Loucy (cell line): Measurements from ENCODE around the gene YPEL3.

ENCODE experiments used
- H2AFZ ChIP-seq: fragments of 200-600 bp; sonication (generic); 2 replicates; pipeline ENCODE4 v1.6.0; 2016; ENCODE audit warnings: antibody characterized with exemption, mild to moderate bottlenecking, low read length, moderate library complexity
- H3F3A ChIP-seq: fragments of 200-600 bp; 2 replicates; pipeline ENCODE4 v1.6.0; 2016; ENCODE audit warnings: antibody characterized with exemption, low read depth, mild to moderate bottlenecking
- H3K27me3 ChIP-seq: fragments of 200-600 bp; sonication (generic); 2 replicates; pipeline ENCODE4 v1.6.1; 2014; ENCODE audit warnings: low read length, mild to moderate bottlenecking; ENCODE audit not compliant: insufficient read depth, poor library complexity, severe bottlenecking
- H3K36me3 ChIP-seq: fragments of 200-600 bp; sonication (generic); 2 replicates; pipeline ENCODE4 v1.6.1; 2016; ENCODE audit warnings: low read length; ENCODE audit not compliant: insufficient read depth
- H3K4me1 ChIP-seq: fragments of 200-600 bp; sonication (generic); 2 replicates; pipeline ENCODE4 v1.5.1; 2014; ENCODE audit warnings: low read length, mild to moderate bottlenecking; ENCODE audit not compliant: insufficient read depth, poor library complexity, severe bottlenecking
- H3K4me2 ChIP-seq: fragments of 200-600 bp; sonication (generic); 2 replicates; pipeline ENCODE4 v1.6.0; 2014; ENCODE audit warnings: antibody characterized with exemption, low read length, low read depth, mild to moderate bottlenecking; ENCODE audit not compliant: poor library complexity, severe bottlenecking
- H3K4me3 ChIP-seq: fragments of 200-600 bp; sonication (generic); 2 replicates; pipeline ENCODE4 v1.5.1; 2014; ENCODE audit warnings: low read length, mild to moderate bottlenecking, mixed read lengths; ENCODE audit not compliant: poor library complexity, severe bottlenecking
- H3K79me2 ChIP-seq: fragments of 200-600 bp; sonication (generic); 2 replicates; pipeline ENCODE4 v1.6.1; 2014; ENCODE audit warnings: low read length; ENCODE audit not compliant: insufficient read depth
- H3K9ac ChIP-seq: fragments of 200-600 bp; sonication (generic); 2 replicates; pipeline ENCODE4 v1.6.0; 2014; ENCODE audit warnings: mild to moderate bottlenecking, low read depth, low read length, moderate library complexity; ENCODE audit not compliant: poor library complexity, severe bottlenecking
- H3K9me2 ChIP-seq: fragments of 200-600 bp; sonication (generic); replicated peaks from 2 replicates; pipeline ENCODE4 v1.6.1; 2016; ENCODE audit warnings: low read depth, low read length, mixed read lengths
- H3K9me3 ChIP-seq: fragments of 200-600 bp; sonication (generic); 2 replicates; pipeline ENCODE4 v1.6.1; 2014; ENCODE audit warnings: mild to moderate bottlenecking, antibody characterized with exemption, low read length, low read depth; ENCODE audit not compliant: insufficient read depth
- H4K20me1 ChIP-seq: fragments of 200-600 bp; sonication (generic); 2 replicates; pipeline ENCODE4 v1.6.0; 2014; ENCODE audit warnings: antibody characterized with exemption, low read length, mild to moderate bottlenecking; ENCODE audit not compliant: insufficient read depth, poor library complexity, severe bottlenecking
- CTCF ChIP-seq: fragments of 200-600 bp; sonication (generic); conservative IDR thresholded peaks from 2 replicates; pipeline ENCODE4 v1.5.1; 2014; ENCODE audit warnings: mild to moderate bottlenecking, antibody characterized with exemption, low read length
- EZH2phosphoT487 ChIP-seq: fragments of 200-600 bp; IDR thresholded peaks from 2 replicates; pipeline ENCODE4 v1.6.1; 2018; ENCODE audit warnings: antibody characterized with exemption, mild to moderate bottlenecking, moderate library complexity, borderline replicate concordance

The YPEL3 gene, protein sequence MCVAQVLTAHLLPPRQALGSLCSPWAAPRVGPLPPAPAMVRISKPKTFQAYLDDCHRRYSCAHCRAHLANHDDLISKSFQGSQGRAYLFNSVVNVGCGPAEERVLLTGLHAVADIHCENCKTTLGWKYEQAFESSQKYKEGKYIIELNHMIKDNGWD

DNA sequence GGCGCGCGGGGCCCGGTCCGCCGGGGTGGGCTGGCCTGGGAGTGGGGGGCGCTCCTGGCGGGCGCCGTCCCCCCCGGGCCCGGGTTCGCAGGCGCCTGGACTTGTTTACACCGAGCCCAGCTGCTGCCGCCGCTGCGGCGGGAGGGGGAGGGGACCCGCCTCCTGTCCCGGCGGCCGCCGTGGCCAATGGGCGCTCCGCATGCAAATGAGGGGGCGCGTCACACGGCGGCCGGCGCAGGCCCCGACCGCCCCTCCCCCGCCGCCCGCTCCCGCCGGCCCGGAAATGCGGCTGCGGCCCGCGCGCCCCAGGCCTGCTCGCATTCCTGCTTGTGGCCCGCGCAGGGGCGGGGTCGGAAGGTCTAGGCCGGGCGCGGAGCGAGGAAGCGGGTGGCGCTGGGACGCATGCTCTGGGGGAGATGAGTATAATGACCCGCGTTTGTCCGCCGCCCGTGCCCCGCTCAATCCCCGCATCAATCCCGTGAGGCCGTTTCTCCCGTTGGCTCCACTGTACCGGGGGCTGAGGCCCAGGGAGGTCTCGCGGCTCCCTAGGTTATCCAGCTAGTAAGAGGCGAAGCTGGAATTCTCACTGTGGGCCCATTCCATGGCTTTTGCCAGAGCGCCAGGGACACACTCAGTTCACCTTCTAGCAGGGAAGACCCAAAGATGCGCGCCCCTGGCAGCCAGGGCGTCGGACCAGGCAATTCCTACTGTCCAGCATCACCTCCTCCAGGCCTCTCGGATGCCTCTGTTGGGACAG, at the start of gene YPEL3:
TSS of gene YPEL3 (minus strand) at position 109 of the 757 bp plus-strand sequence. CDS start 731 bp downstream, outside the sequence.
- no peaks in the 10 kb centered on the region for H3K36me3 ChIP-seq
- TF ChIP-seq CTCF = no peak
- no peak for TF ChIP-seq EZH2phosphoT487
- no peaks in the 10 kb centered on the region for H4K20me1 ChIP-seq
- no peaks in the 10 kb centered on the region for H3K27me3 ChIP-seq
- peaks cover 4% of the 10 kb centered on the region; the same call in 1 of the 2 replicates for H3F3A ChIP-seq
- no peak within 1 kb of the TSS for H3K4me2 ChIP-seq
- H3K4me3 ChIP-seq = no peak within 1 kb of the TSS
- no peak within 1 kb of the TSS for H2AFZ ChIP-seq
- no peaks in the 10 kb centered on the region for H3K9me2 ChIP-seq
- H3K4me1 ChIP-seq = peaks cover 11% of the 10 kb centered on the region
- H3K9me3 ChIP-seq = no peaks in the 10 kb centered on the region; the same call in 1 of the 2 replicates
- no peak within 1 kb of the TSS for H3K9ac ChIP-seq
- H3K79me2 ChIP-seq = no peaks in the 10 kb centered on the region

DNA sequence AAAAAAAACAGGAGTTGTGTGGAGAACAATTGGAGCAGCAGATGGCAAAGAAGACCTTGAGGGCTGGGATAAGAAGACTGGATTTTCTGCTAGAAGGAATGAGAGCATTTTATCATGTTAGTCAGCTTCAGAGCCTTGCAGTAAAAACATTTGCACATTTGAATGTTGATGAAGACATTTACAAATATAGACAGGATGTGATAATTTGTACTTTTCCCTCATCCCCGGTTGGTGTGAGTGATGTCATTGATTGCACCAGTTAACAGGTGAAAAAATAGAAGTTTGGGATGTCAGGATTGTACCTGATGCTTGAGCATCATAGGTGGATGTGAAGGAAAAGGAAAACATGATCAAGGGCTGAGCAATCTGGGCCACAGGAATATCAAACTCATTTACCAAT, 49.6 kb upstream of the YPEL3 start:
- Histone ChIP-seq H3K27me3 (no peaks in the 10 kb centered on the region), H3K9me3 (peaks cover 8% of the 10 kb centered on the region), H3K9me2 (no peaks in the 10 kb centered on the region), H3K4me3 (no peak overlapping the region), H3K36me3 (no peaks in the 10 kb centered on the region), H3K79me2 (no peaks in the 10 kb centered on the region), H3F3A (no peaks in the 10 kb centered on the region), H4K20me1 (no peaks in the 10 kb centered on the region), H3K4me2 (no peak overlapping the region), H2AFZ (no peak overlapping the region), H3K9ac (no peak overlapping the region), H3K4me1 (no peaks in the 10 kb centered on the region)
- no peak for TF ChIP-seq EZH2phosphoT487
- no peak for TF ChIP-seq CTCF

- no peak overlapping the region for H3K4me3 ChIP-seq
- H3K79me2 ChIP-seq = no peaks in the 10 kb centered on the region
- no peak overlapping the region for H3K4me2 ChIP-seq
- H3K27me3 ChIP-seq = no peaks in the 10 kb centered on the region
- no peaks in the 10 kb centered on the region for H3K9me2 ChIP-seq
- H3K36me3 ChIP-seq = no peaks in the 10 kb centered on the region
- no peaks in the 10 kb centered on the region for H3F3A ChIP-seq
- H3K9me3 ChIP-seq = peaks cover 8% of the 10 kb centered on the region
- TF ChIP-seq CTCF (no peak), EZH2phosphoT487 (no peak)
- H3K9ac ChIP-seq = no peak overlapping the region
- H4K20me1 ChIP-seq = no peaks in the 10 kb centered on the region
- no peak overlapping the region for H2AFZ ChIP-seq
- H3K4me1 ChIP-seq = no peaks in the 10 kb centered on the region
Observed at GRCh38 chr16:30144917-30145316, 48.9 kb upstream of the YPEL3 start.
